DOHH2 (cell line): ENCODE measurements around the gene C9orf85.

ENCODE experiments used
- H3F3A ChIP-seq: fragments of 200-600 bp; sonication (generic), shearing (Covaris generic); 2 replicates; pipeline ENCODE4 v1.6.0; 2016; ENCODE audit warnings: antibody characterized with exemption, mild to moderate bottlenecking; ENCODE audit not compliant: control insufficient read depth, insufficient read depth
- H3K27ac ChIP-seq: fragments of 200-600 bp; sonication (generic); 2 replicates; pipeline ENCODE4 v1.5.1; 2014; ENCODE audit warnings: low read depth, mild to moderate bottlenecking, low read length, moderate library complexity
- H3K27me3 ChIP-seq: fragments of 200-600 bp; sonication (generic); 2 replicates; pipeline ENCODE4 v1.6.1; 2014; ENCODE audit warnings: mild to moderate bottlenecking, low read length, mixed read lengths; ENCODE audit not compliant: control insufficient read depth
- H3K36me3 ChIP-seq: fragments of 200-600 bp; sonication (generic); 2 replicates; pipeline ENCODE4 v1.6.1; 2014; ENCODE audit warnings: mild to moderate bottlenecking, low read length, moderate library complexity, mixed read lengths; ENCODE audit not compliant: control insufficient read depth
- H3K4me1 ChIP-seq: fragments of 200-600 bp; sonication (generic); 2 replicates; pipeline ENCODE4 v1.6.1; 2014; ENCODE audit warnings: mild to moderate bottlenecking, low read length, mixed read lengths; ENCODE audit not compliant: control insufficient read depth
- H3K4me2 ChIP-seq: fragments of 200-600 bp; sonication (generic); 2 replicates; pipeline ENCODE4 v1.6.0; 2014; ENCODE audit warnings: mild to moderate bottlenecking, low read length, moderate library complexity
- H3K4me3 ChIP-seq: fragments of 200-600 bp; sonication (generic); 2 replicates; pipeline ENCODE4 v1.5.1; 2014; ENCODE audit warnings: mild to moderate bottlenecking, low read length, mixed read lengths
- H3K79me2 ChIP-seq: fragments of 200-600 bp; sonication (generic); 2 replicates; pipeline ENCODE4 v1.6.1; 2014; ENCODE audit warnings: mild to moderate bottlenecking, low read length, mixed read lengths; ENCODE audit not compliant: control insufficient read depth
- H3K9me2 ChIP-seq: fragments of 200-600 bp; sonication (generic); replicated peaks from 2 replicates; pipeline ENCODE4 v1.6.1; 2014; ENCODE audit warnings: mild to moderate bottlenecking, low read length, mixed read lengths; ENCODE audit not compliant: control insufficient read depth
- H3K9me3 ChIP-seq: fragments of 200-600 bp; sonication (generic); 2 replicates; pipeline ENCODE4 v1.6.1; 2014; ENCODE audit warnings: antibody characterized with exemption, low read length, mixed read lengths; ENCODE audit not compliant: control insufficient read depth, insufficient read depth
- H4K20me1 ChIP-seq: fragments of 200-600 bp; sonication (generic); 2 replicates; pipeline ENCODE4 v1.6.0; 2014; ENCODE audit warnings: low read depth, mild to moderate bottlenecking, antibody characterized with exemption, low read length, moderate library complexity; ENCODE audit not compliant: control insufficient read depth, insufficient read depth
- CTCF ChIP-seq: fragments of 200-600 bp; sonication (generic); IDR thresholded peaks from one replicate; pipeline ENCODE4 v1.5.1; 2014; ENCODE audit warnings: antibody characterized with exemption, mild to moderate bottlenecking, low read depth, low read length; ENCODE audit not compliant: poor library complexity, severe bottlenecking
- EZH2phosphoT487 ChIP-seq: fragments of 200-600 bp; sonication (generic); IDR thresholded peaks from 2 replicates; pipeline ENCODE4 v1.6.1; 2017; ENCODE audit warnings: borderline replicate concordance, mild to moderate bottlenecking, antibody characterized with exemption, low read length, moderate library complexity, mixed read lengths

Gene C9orf85

GRCh38 chr9:71876106-71876505 is 35.3 kb upstream of the C9orf85 start:
- H3K4me3 ChIP-seq, result no peak overlapping the region
- H3K27ac ChIP-seq, result no peak overlapping the region
- H3K4me1 ChIP-seq, result peaks cover 60% of the 10 kb centered on the region
- H3K79me2 ChIP-seq, result peaks cover 95% of the 10 kb centered on the region
- no peaks in the 10 kb centered on the region for H3K9me2 ChIP-seq
- H3K27me3 ChIP-seq, result no peaks in the 10 kb centered on the region
- H3K4me2 ChIP-seq, result 0 out of 2 replicates have a peak overlapping the region, but pooled peaks have one; percentile 9
- peaks cover 74% of the 10 kb centered on the region for H3K36me3 ChIP-seq
- 0 out of 2 replicates have a peak, but pooled peaks cover 5% of the 10 kb centered on the region for H4K20me1 ChIP-seq
- TF ChIP-seq EZH2phosphoT487 (no peak), CTCF (no peak)
- peaks cover 28% of the 10 kb centered on the region for H3K9me3 ChIP-seq
- H3F3A ChIP-seq, result no peaks in the 10 kb centered on the region

- 0 out of 2 replicates have a peak, but pooled peaks cover 5% of the 10 kb centered on the region for H4K20me1 ChIP-seq
- TF ChIP-seq EZH2phosphoT487, result no peak
- no peak for TF ChIP-seq CTCF
- H3K9me3 ChIP-seq, result peaks cover 28% of the 10 kb centered on the region
- peaks cover 95% of the 10 kb centered on the region for H3K79me2 ChIP-seq
- H3K36me3 ChIP-seq, result peaks cover 72% of the 10 kb centered on the region
- no peaks in the 10 kb centered on the region for H3K27me3 ChIP-seq
- H3K27ac ChIP-seq, result no peak overlapping the region
- peaks cover 62% of the 10 kb centered on the region for H3K4me1 ChIP-seq
- H3F3A ChIP-seq, result no peaks in the 10 kb centered on the region
- no peaks in the 10 kb centered on the region for H3K9me2 ChIP-seq
- no peak overlapping the region for H3K4me3 ChIP-seq
- H3K4me2 ChIP-seq, result no peak overlapping the region
Observed at GRCh38 chr9:71876829-71877228, 34.6 kb upstream of the C9orf85 start.

- Histone ChIP-seq H4K20me1 (0 out of 2 replicates have a peak, but pooled peaks cover 5% of the 10 kb centered on the region), H3K27me3 (no peaks in the 10 kb centered on the region), H3F3A (no peaks in the 10 kb centered on the region), H3K4me1 (peaks cover 62% of the 10 kb centered on the region), H3K4me3 (no peak overlapping the region), H3K9me2 (no peaks in the 10 kb centered on the region), H3K79me2 (peaks cover 100% of the 10 kb centered on the region), H3K36me3 (peaks cover 77% of the 10 kb centered on the region), H3K27ac (no peak overlapping the region), H3K4me2 (no peak overlapping the region), H3K9me3 (peaks cover 37% of the 10 kb centered on the region)
- TF ChIP-seq EZH2phosphoT487 (no peak), CTCF (no peak)
Observed at GRCh38 chr9:71878327-71879274, 32.8 kb upstream of the C9orf85 start.
